ENCODE data around the gene GALNT6.

- TF ChIP-seq POLR2A (IDR thresholded peaks at IDR 0.05; ENCODE audit: low read depth, low read length) (no peak), TAF1 (IDR thresholded peaks at IDR 0.05; ENCODE audit: borderline replicate concordance, low read depth, low read length) (no peak)
Observed at GRCh38 chr12:51409846-51410245, 18.6 kb upstream of the GALNT6 start.

Data from GM12892 (cell line).